HCT116 (cell line): ENCODE measurements around the gene USP15. TPM values are rescaled to one million over a fixed set of nuclear protein-coding genes. Genes with fewer than 3 reads are reported as not detected.

Source experiments
- ATAC-seq: fragments of 200-7000 bp; cut with Tn5 transposase; 2 replicates; pipeline ENCODE4 v1.9.1; 2020; ENCODE audit warnings: mild to moderate bottlenecking, moderate library complexity
- BruUV-seq: library from RNA; stranded (reverse); fragments of 400-500 nt; replicated peaks from 2 replicates; lab custom pipeline; 2021; lab: Mats Ljungman, UMichigan
- CTCF ChIA-PET: fragments of 300-600 bp; sonication (Branson Sonifier 250); formaldehyde crosslinking; loops from one replicate; lab custom pipeline; 2021; ENCODE audit warnings: antibody characterized with exemption; lab: Charles Lee
- POLR2A ChIA-PET: fragments of 300-600, 350-600 bp; sonication (Branson Sonifier 250); formaldehyde crosslinking; loops from one replicate; lab custom pipeline; 2021; ENCODE audit warnings: antibody characterized with exemption; lab: Charles Lee
- RAD21 ChIA-PET, 2 experiments: fragments of 300-600 bp; sonication (Branson Sonifier 250); formaldehyde crosslinking; loops; one replicate each; lab custom pipeline; 2023; ENCODE audit warnings: low total read pairs in 2 of 2; ENCODE audit not compliant: uncharacterized antibody in 2 of 2, unreplicated experiment in 2 of 2, low non-redundant PET in 1 of 2; lab: Charles Lee
- DNase-seq: peaks from one replicate; pipeline ENCODE4 v3.0.0-alpha.2; 2010; ENCODE audit warnings: low read depth, low spot score
- H2AFZ ChIP-seq: fragments of 200-600 bp; shearing (Covaris generic), sonication (generic); 2 replicates; pipeline ENCODE4 v1.6.1; 2017; ENCODE audit warnings: low read depth, mixed run types, mixed read lengths, antibody characterized with exemption, low read length; ENCODE audit not compliant: poor library complexity, severe bottlenecking
- H3K27ac ChIP-seq: 2 replicates; pipeline ENCODE4 v1.5.1; 2012; ENCODE audit warnings: low read depth, low read length
- H3K27me3 ChIP-seq: fragments of 200-600 bp; sonication (generic); 2 replicates; pipeline ENCODE4 v1.6.1; 2016; ENCODE audit warnings: mixed run types, low read length, mixed read lengths; ENCODE audit not compliant: insufficient read depth
- H3K36me3 ChIP-seq, 2 experiments: fragments of 200-500 bp in 1 of 2; fragments of 200-600 bp in 1 of 2; sonication (Bioruptor generic) in 1 of 2; sonication (generic) in 1 of 2; 2 replicates each; pipeline versions ENCODE4 v1.5.1 to v1.6.1; 2014 to 2016; ENCODE audit warnings: low read length in 2 of 2, inconsistent platforms in 1 of 2, mixed read lengths in 1 of 2, mixed run types in 1 of 2; ENCODE audit not compliant: insufficient read depth in 2 of 2, control insufficient read depth in 1 of 2
- H3K4me1 ChIP-seq, 2 experiments: fragments of 200-600 bp in 1 of 2; sonication (generic) in 1 of 2; 2 replicates each; pipeline versions ENCODE4 v1.5.1 to v1.6.1; 2012 to 2017; ENCODE audit warnings: low read length in 2 of 2, inconsistent platforms in 1 of 2, mild to moderate bottlenecking in 1 of 2, mixed read lengths in 1 of 2, mixed run types in 1 of 2, moderate library complexity in 1 of 2; ENCODE audit not compliant: insufficient read depth in 2 of 2, control insufficient read depth in 1 of 2
- H3K4me2 ChIP-seq: fragments of 200-600 bp; sonication (generic); 2 replicates; pipeline ENCODE4 v1.6.1; 2017; ENCODE audit warnings: mixed run types, low read length, mixed read lengths
- H3K4me3 ChIP-seq, 2 experiments: fragments of 200-600 bp in 1 of 2; sonication (generic) in 1 of 2; replicated peaks in 1 of 2; 2 replicates each; pipeline ENCODE4 v1.5.1; 2011 to 2016; ENCODE audit warnings: low read length in 2 of 2, control low read depth in 1 of 2, low read depth in 1 of 2, mild to moderate bottlenecking in 1 of 2, mixed read lengths in 1 of 2, mixed run types in 1 of 2
- H3K79me2 ChIP-seq: fragments of 200-600 bp; sonication (generic); 2 replicates; pipeline ENCODE4 v1.6.1; 2017; ENCODE audit warnings: mild to moderate bottlenecking, mixed run types, low read length, moderate library complexity, mixed read lengths; ENCODE audit not compliant: insufficient read depth
- H3K9ac ChIP-seq: fragments of 200-600 bp; sonication (generic); 2 replicates; pipeline ENCODE4 v1.6.1; 2016; ENCODE audit warnings: low read length, mixed read lengths
- H3K9me2 ChIP-seq: fragments of 200-600 bp; sonication (generic), shearing (Covaris generic); 2 replicates; pipeline ENCODE4 v1.6.1; 2017; ENCODE audit warnings: mixed run types, mild to moderate bottlenecking, moderate library complexity; ENCODE audit not compliant: insufficient read depth
- H3K9me3 ChIP-seq, 2 experiments: fragments of 200-500 bp in 1 of 2; fragments of 200-600 bp in 1 of 2; sonication (Bioruptor generic) in 1 of 2; sonication (generic) in 1 of 2; 2 replicates each; pipeline ENCODE4 v1.6.1; 2014 to 2017; ENCODE audit warnings: low read length in 2 of 2, mixed read lengths in 2 of 2, inconsistent platforms in 1 of 2, low read depth in 1 of 2, mild to moderate bottlenecking in 1 of 2, mixed run types in 1 of 2, moderate library complexity in 1 of 2; ENCODE audit not compliant: control insufficient read depth in 1 of 2, insufficient read depth in 1 of 2
- H4K20me1 ChIP-seq: fragments of 200-600 bp; sonication (generic), shearing (Covaris generic); 2 replicates; pipeline ENCODE4 v1.6.1; 2017; ENCODE audit warnings: mixed run types, mild to moderate bottlenecking, moderate library complexity; ENCODE audit not compliant: insufficient read depth
- CBX3 ChIP-seq: IDR thresholded peaks from 2 replicates; pipeline ENCODE4 v1.6.1; 2012; ENCODE audit warnings: low read depth
- CTCF ChIP-seq, 3 experiments: fragments of 200-600 bp in 1 of 3; sonication (generic) in 1 of 3; IDR thresholded peaks in 2 of 3; conservative IDR thresholded peaks in 1 of 3; 2 replicates each; pipeline ENCODE4 v1.5.1; 2012 to 2017; ENCODE audit warnings: low read depth in 2 of 3, low read length in 2 of 3, antibody characterized with exemption in 1 of 3, borderline replicate concordance in 1 of 3, control low read depth in 1 of 3, mild to moderate bottlenecking in 1 of 3, mixed read lengths in 1 of 3, mixed run types in 1 of 3, moderate library complexity in 1 of 3; ENCODE audit not compliant: insufficient read depth in 1 of 3
- EGR1 ChIP-seq: IDR thresholded peaks from 2 replicates; pipeline ENCODE4 v1.6.1; 2012; ENCODE audit warnings: low read depth
- ELF1 ChIP-seq: IDR thresholded peaks from 2 replicates; pipeline ENCODE4 v1.6.1; 2012; ENCODE audit warnings: low read depth, borderline replicate concordance
- EZH2phosphoT487 ChIP-seq: fragments of 200-600 bp; IDR thresholded peaks from 2 replicates; pipeline ENCODE4 v1.6.1; 2018; ENCODE audit warnings: antibody characterized with exemption, borderline replicate concordance
- FOSL1 ChIP-seq: IDR thresholded peaks from 2 replicates; pipeline ENCODE4 v1.6.1; 2012; ENCODE audit warnings: low read depth
- JUND ChIP-seq: IDR thresholded peaks from 2 replicates; pipeline ENCODE4 v1.6.1; 2012
- MAX ChIP-seq: IDR thresholded peaks from 2 replicates; pipeline ENCODE4 v1.6.1; 2012
- SRF ChIP-seq: IDR thresholded peaks from 2 replicates; pipeline ENCODE4 v1.6.1; 2012; ENCODE audit warnings: low read depth
- TCF7L2 ChIP-seq: IDR thresholded peaks from 2 replicates; pipeline ENCODE4 v1.7.0; 2011; ENCODE audit warnings: borderline replicate concordance, inconsistent platforms; ENCODE audit not compliant: insufficient read depth, insufficient read length; ENCODE audit errors: extremely low read depth
- YY1 ChIP-seq: IDR thresholded peaks from 2 replicates; pipeline ENCODE4 v1.6.1; 2011; ENCODE audit warnings: low read length, low read depth, moderate library complexity, mild to moderate bottlenecking; ENCODE audit not compliant: insufficient replicate concordance; ENCODE audit errors: extremely low read depth
- intact Hi-C: fragments of 100-400 bp; cut with micrococcal nuclease; formaldehyde crosslinking; loops from 2 replicates; pipeline ENCODE4 v1.10.0; 2022
- total RNA-seq: library from RNA; stranded (reverse); gene quantifications from one replicate; pipeline ENCODE4 v1.2.1, GENCODE V29; 2021; ENCODE audit not compliant: unreplicated experiment

USP15 gene
- total RNA-seq, 1 experiment from 2014 or later, result 49.5 TPM

GRCh38 chr12:62217466-62218194, 42.6 kb upstream of the USP15 start (continued):
- TF ChIP-seq FOSL1 (no peak), EGR1 (no peak), JUND (no peak), EZH2phosphoT487 (no peak), ELF1 (no peak), MAX (no peak)

- no TSS peak for BruUV-seq
- ATAC-seq (no peak), DNase-seq (no peak)
- POLR2A ChIA-PET, result no interaction called here
- H3K4me1 ChIP-seq, result no peaks in the 10 kb centered on the region
- H3K27me3 ChIP-seq, result no peaks in the 10 kb centered on the region
- CTCF ChIA-PET, result interaction anchor here (1.5 kb wide), 1 partner anchor 11 kb away, joined by 4 read pairs; no protein-coding TSS in a partner anchor
- intact Hi-C loops, result no loop called here
- no peak overlapping the region for H3K27ac ChIP-seq
- H3K36me3 ChIP-seq, result no peaks in the 10 kb centered on the region
- no peaks in the 10 kb centered on the region for H4K20me1 ChIP-seq
- no peaks in the 10 kb centered on the region for H3K9me3 ChIP-seq
- H3K79me2 ChIP-seq, result no peaks in the 10 kb centered on the region
- no peak overlapping the region for H2AFZ ChIP-seq
- RAD21 ChIA-PET, result no interaction called here
- TF ChIP-seq YY1 (no peak), CBX3 (no peak), EGR1 (no peak), JUND (no peak), SRF (no peak), CTCF (IDR thresholded peaks at IDR 0.05 in 2 of 3, conservative IDR thresholded peaks at IDR 0.05 in 1 of 3; ENCODE audit: borderline replicate concordance in 1 of 3, insufficient read depth in 1 of 3, low read depth in 2 of 3, low read length in 2 of 3) (no peak), ELF1 (no peak), TCF7L2 (no peak)
- H3K9me2 ChIP-seq, result no peaks in the 10 kb centered on the region
- H3K9ac ChIP-seq, result no peak overlapping the region
- H3K4me2 ChIP-seq, result no peak overlapping the region
- no peak overlapping the region for H3K4me3 ChIP-seq
Observed at GRCh38 chr12:62221107-62221506, 39.1 kb upstream of the USP15 start.
